Osteocyte (in vitro differentiated cells): ENCODE results near the gene USP20. TPM values are rescaled to one million over a fixed set of nuclear protein-coding genes. Genes with fewer than 3 reads are reported as not detected.

Experiments used
- DNase-seq: peaks from one replicate; pipeline ENCODE4 v3.0.0; 2021; ENCODE audit warnings: mixed read lengths; ENCODE audit not compliant: unreplicated experiment; ENCODE audit errors: extremely low spot score
- H3K27ac Mint-ChIP-seq: one replicate; pipeline ENCODE4 v1.8.0; 2021; ENCODE audit warnings: mild to moderate bottlenecking, mixed read lengths; ENCODE audit not compliant: unreplicated experiment
- H3K27me3 Mint-ChIP-seq: one replicate; pipeline ENCODE4 v1.8.0; 2021; ENCODE audit warnings: mixed read lengths; ENCODE audit not compliant: unreplicated experiment
- H3K36me3 Mint-ChIP-seq: one replicate; pipeline ENCODE4 v1.8.0; 2021; ENCODE audit warnings: mixed read lengths; ENCODE audit not compliant: unreplicated experiment
- H3K4me1 Mint-ChIP-seq: one replicate; pipeline ENCODE4 v1.8.0; 2021; ENCODE audit warnings: mixed read lengths; ENCODE audit not compliant: unreplicated experiment
- H3K4me3 Mint-ChIP-seq: one replicate; pipeline ENCODE4 v1.8.0; 2021; ENCODE audit warnings: mild to moderate bottlenecking, moderate library complexity, mixed read lengths; ENCODE audit not compliant: unreplicated experiment
- H3K9me3 Mint-ChIP-seq: one replicate; pipeline ENCODE4 v1.8.0; 2021; ENCODE audit warnings: mixed read lengths; ENCODE audit not compliant: unreplicated experiment
- CTCF ChIP-seq: fragments of 200-600 bp; sonication (generic); IDR thresholded peaks from 2 replicates; pipeline ENCODE4 v1.5.0; 2021; ENCODE audit warnings: antibody characterized with exemption, mild to moderate bottlenecking, moderate library complexity
- total RNA-seq: library from RNA; stranded (reverse); gene quantifications from 2 replicates; pipeline ENCODE4 v1.2.1, GENCODE V29; 2021

Gene USP20
- total RNA-seq, 1 donor from 2014 or later: 32.6 TPM

- no peak overlapping the region for H3K4me3 Mint-ChIP-seq
- TF ChIP-seq CTCF: no peak
- no peak for DNase-seq
- H3K9me3 Mint-ChIP-seq: no peaks in the 10 kb centered on the region
- H3K4me1 Mint-ChIP-seq: peaks cover 5% of the 10 kb centered on the region
- peaks cover 20% of the 10 kb centered on the region for H3K27me3 Mint-ChIP-seq
- no peak overlapping the region for H3K27ac Mint-ChIP-seq
- no peaks in the 10 kb centered on the region for H3K36me3 Mint-ChIP-seq
These were observed 36.3 kb upstream of the USP20 start for GRCh38 chr9:129798973-129799372.

- Mint-ChIP-seq H3K36me3 (peaks cover 10% of the 10 kb centered on the region), H3K27ac (no peak overlapping the region), H3K4me1 (peaks cover 10% of the 10 kb centered on the region), H3K4me3 (peak overlapping the region; percentile 41), H3K9me3 (no peaks in the 10 kb centered on the region), H3K27me3 (no peaks in the 10 kb centered on the region)
- DNase-seq: no peak
- no peak for TF ChIP-seq CTCF
These were observed 33.8 kb upstream of the USP20 start for GRCh38 chr9:129801504-129801903.

- peak; percentile 97 for DNase-seq
- no peak for TF ChIP-seq CTCF
- peaks cover 10% of the 10 kb centered on the region for H3K4me1 Mint-ChIP-seq
- no peaks in the 10 kb centered on the region for H3K9me3 Mint-ChIP-seq
- no peaks in the 10 kb centered on the region for H3K27me3 Mint-ChIP-seq
- H3K4me3 Mint-ChIP-seq: peak within 1 kb of the TSS; percentile 87
- peaks cover 17% of the 10 kb centered on the region for H3K36me3 Mint-ChIP-seq
- peak within 1 kb of the TSS; percentile 93 for H3K27ac Mint-ChIP-seq
These were observed 32.2 kb upstream of the USP20 start, which contains the start of gene TOR1B for GRCh38 chr9:129802833-129803675. TSS of gene TOR1B (plus strand) at chr9:129803184. CDS start at chr9:129803213, 29 bp downstream.

- Mint-ChIP-seq H3K27ac (peak overlapping the region; percentile 59), H3K9me3 (no peaks in the 10 kb centered on the region), H3K27me3 (no peaks in the 10 kb centered on the region), H3K36me3 (peaks cover 19% of the 10 kb centered on the region), H3K4me1 (peaks cover 10% of the 10 kb centered on the region), H3K4me3 (peak overlapping the region; percentile 87)
- TF ChIP-seq CTCF: no peak
- no peak for DNase-seq
These were observed 31.6 kb upstream of the USP20 start for GRCh38 chr9:129803676-129804060.

DNA sequence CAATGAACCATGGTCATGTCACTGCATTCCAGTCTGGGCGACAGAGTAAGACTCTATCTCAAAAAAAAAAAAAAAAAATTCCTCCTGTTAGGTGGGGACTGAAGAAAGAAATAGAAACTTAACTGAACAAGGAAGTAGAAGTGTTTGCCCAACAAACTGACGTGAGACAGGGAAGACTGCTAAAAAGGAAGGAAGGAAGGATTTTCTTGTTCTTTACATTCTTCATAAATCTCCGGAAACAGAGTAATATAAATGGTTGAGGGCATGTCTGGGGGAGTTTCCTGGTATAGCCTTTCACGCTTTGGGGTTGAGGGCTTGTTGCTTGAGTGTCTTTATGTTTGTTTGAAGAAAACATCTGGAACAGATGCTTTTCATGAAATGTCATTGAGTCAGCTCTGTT, 29.2 kb upstream of the USP20 start:
- no peak for DNase-seq
- no peak for TF ChIP-seq CTCF
- Mint-ChIP-seq H3K27me3 (no peaks in the 10 kb centered on the region), H3K36me3 (peaks cover 35% of the 10 kb centered on the region), H3K4me3 (no peak overlapping the region), H3K4me1 (peaks cover 10% of the 10 kb centered on the region), H3K27ac (peak overlapping the region; percentile 1), H3K9me3 (no peaks in the 10 kb centered on the region)
